Measurements from ENCODE around the gene VPREB3.

GRCh38 chr22:23709107-23709506 lies 45.1 kb downstream of the VPREB3 start:
- no peak for TF ChIP-seq EP300 (IDR thresholded peaks at IDR 0.05)
- no peak for TF ChIP-seq CTCF (IDR thresholded peaks at IDR 0.05)
- no peak for TF ChIP-seq POLR2A (IDR thresholded peaks at IDR 0.05)
- no peak for TF ChIP-seq POLR2AphosphoS5 (IDR thresholded peaks at IDR 0.05)

Measured in sigmoid colon (tissue), 4 donors.